COLO829 (cell line): ENCODE data around the gene SPOPL.
A peak's percentile ranks its signal among the peaks of the same experiment; 100 is the strongest.
"Not testable (repeated sequence)": the region's sequence is repeated elsewhere in the genome, so short reads cannot be mapped to it uniquely, and the experiment has no call there.

Source experiments
- DNase-seq: peaks from one replicate; pipeline ENCODE4 v3.0.0; 2012; ENCODE audit warnings: low spot score

SPOPL gene

GRCh38 chr2:138523673-138524042 is 22.1 kb downstream of the SPOPL start:
- DNase-seq: not testable (repeated sequence)

GRCh38 chr2:138524353-138524752 is 22.8 kb downstream of the SPOPL start:
- DNase-seq: not testable (repeated sequence)

GRCh38 chr2:138531913-138532312 is 30.3 kb downstream of the SPOPL start:
- no peak for DNase-seq

GRCh38 chr2:138534791-138535190 is 33.2 kb downstream of the SPOPL start:
- DNase-seq: no peak

GRCh38 chr2:138536302-138536701 is 34.7 kb downstream of the SPOPL start:
- DNase-seq: no peak

- no peak for DNase-seq
Measured at GRCh38 chr2:138536740-138537139, 35.2 kb downstream of the SPOPL start.

- no peak for DNase-seq
Measured at GRCh38 chr2:138537170-138537915, 35.8 kb downstream of the SPOPL start.

- not testable (repeated sequence) for DNase-seq
Measured at GRCh38 chr2:138544206-138544605, 42.6 kb downstream of the SPOPL start.

GRCh38 chr2:138548796-138549195 is 47.2 kb downstream of the SPOPL start:
- no peak for DNase-seq

GRCh38 chr2:138550172-138550571 is 48.6 kb downstream of the SPOPL start:
- no peak for DNase-seq

GRCh38 chr2:138550670-138551287 is 49.2 kb downstream of the SPOPL start:
- no peak for DNase-seq

- no peak for DNase-seq
Measured at GRCh38 chr2:138554123-138554522, 52.6 kb downstream of the SPOPL start.

GRCh38 chr2:138559641-138560040 is 58.1 kb downstream of the SPOPL start:
- no peak for DNase-seq

GRCh38 chr2:138564586-138565229 is 63.1 kb downstream of the SPOPL start:
- no peak for DNase-seq

GRCh38 chr2:138565230-138565598 is 63.6 kb downstream of the SPOPL start:
- DNase-seq: no peak

GRCh38 chr2:138572318-138572717 is 70.7 kb downstream of the SPOPL start:
- DNase-seq: no peak

- DNase-seq: peak; percentile 15
Measured at GRCh38 chr2:138577066-138577465, 75.5 kb downstream of the SPOPL start.

- DNase-seq: no peak
Measured at GRCh38 chr2:138579556-138579955, 78.0 kb downstream of the SPOPL start.

GRCh38 chr2:138581909-138582308 is 80.3 kb downstream of the SPOPL start:
- DNase-seq: no peak

GRCh38 chr2:138589663-138590062 is 88.1 kb downstream of the SPOPL start:
- DNase-seq: no peak

- DNase-seq: no peak
Measured at GRCh38 chr2:138596403-138596802, 94.8 kb downstream of the SPOPL start.

GRCh38 chr2:138600732-138601457 is 99.3 kb downstream of the SPOPL start:
- no peak for DNase-seq
